Measurements from ENCODE around the gene GMNC.

Gene GMNC

GRCh38 chr3:190903156-190903555 is 40.7 kb upstream of the GMNC start:
- H3K9me2 ChIP-seq (ENCODE audit: low read depth, low read length) = no peaks in the 10 kb centered on the region
- no peak overlapping the region for H3K27ac ChIP-seq (ENCODE audit: low read depth, low read length, poor library complexity, severe bottlenecking)

GRCh38 chr3:190902292-190902691 is 39.8 kb upstream of the GMNC start:
- Histone ChIP-seq H3K4me1 (ENCODE audit: insufficient read depth, low read length, severe bottlenecking) (no peaks in the 10 kb centered on the region), H3K9me2 (ENCODE audit: low read depth, low read length) (no peaks in the 10 kb centered on the region), H3F3A (ENCODE audit: insufficient read depth, low read length) (no peaks in the 10 kb centered on the region), H3K4me2 (ENCODE audit: low read length) (no peak overlapping the region), H4K20me1 (ENCODE audit: insufficient read depth, low read length) (no peaks in the 10 kb centered on the region), H2AFZ (ENCODE audit: low read length) (no peak overlapping the region), H3K9ac (ENCODE audit: low read length) (no peak overlapping the region), H3K79me2 (ENCODE audit: insufficient read depth, low read length) (no peaks in the 10 kb centered on the region), H3K9me3 (ENCODE audit: low read length) (no peaks in the 10 kb centered on the region), H3K4me3 (ENCODE audit: low read depth, low read length, poor library complexity, severe bottlenecking) (no peak overlapping the region), H3K27me3 (ENCODE audit: insufficient read depth, low read length) (no peaks in the 10 kb centered on the region), H3K27ac (ENCODE audit: low read depth, low read length, poor library complexity, severe bottlenecking) (no peak overlapping the region), H3K36me3 (ENCODE audit: insufficient read depth, low read length) (no peaks in the 10 kb centered on the region)
- TF ChIP-seq EZH2 (IDR thresholded peaks at IDR 0.05; ENCODE audit: borderline replicate concordance, low read length) (no peak), CTCF (IDR thresholded peaks at IDR 0.05; ENCODE audit: low read length) (no peak)

More at GRCh38 chr3:190903156-190903555, 40.7 kb upstream of the GMNC start:
- Histone ChIP-seq H3K9me3 (ENCODE audit: low read length) (no peaks in the 10 kb centered on the region), H3K4me1 (ENCODE audit: insufficient read depth, low read length, severe bottlenecking) (no peaks in the 10 kb centered on the region), H3K79me2 (ENCODE audit: insufficient read depth, low read length) (no peaks in the 10 kb centered on the region), H3K4me3 (ENCODE audit: low read depth, low read length, poor library complexity, severe bottlenecking) (no peak overlapping the region), H3K36me3 (ENCODE audit: insufficient read depth, low read length) (no peaks in the 10 kb centered on the region), H2AFZ (ENCODE audit: low read length) (no peak overlapping the region), H3K4me2 (ENCODE audit: low read length) (no peak overlapping the region), H4K20me1 (ENCODE audit: insufficient read depth, low read length) (no peaks in the 10 kb centered on the region), H3K9ac (ENCODE audit: low read length) (no peak overlapping the region), H3K27me3 (ENCODE audit: insufficient read depth, low read length) (no peaks in the 10 kb centered on the region), H3F3A (ENCODE audit: insufficient read depth, low read length) (no peaks in the 10 kb centered on the region)
- TF ChIP-seq CTCF (IDR thresholded peaks at IDR 0.05; ENCODE audit: low read length) = no peak
- TF ChIP-seq EZH2 (IDR thresholded peaks at IDR 0.05; ENCODE audit: borderline replicate concordance, low read length) = no peak

GRCh38 chr3:190892395-190892902 is 30.0 kb upstream of the GMNC start:
- Histone ChIP-seq H3K9me3 (ENCODE audit: low read length) (no peaks in the 10 kb centered on the region), H2AFZ (ENCODE audit: low read length) (no peak overlapping the region), H3K4me2 (ENCODE audit: low read length) (no peak overlapping the region), H3K27ac (ENCODE audit: low read depth, low read length, poor library complexity, severe bottlenecking) (no peak overlapping the region), H3K9me2 (ENCODE audit: low read depth, low read length) (no peaks in the 10 kb centered on the region), H4K20me1 (ENCODE audit: insufficient read depth, low read length) (no peaks in the 10 kb centered on the region), H3K79me2 (ENCODE audit: insufficient read depth, low read length) (no peaks in the 10 kb centered on the region), H3F3A (ENCODE audit: insufficient read depth, low read length) (no peaks in the 10 kb centered on the region), H3K27me3 (ENCODE audit: insufficient read depth, low read length) (no peaks in the 10 kb centered on the region), H3K9ac (ENCODE audit: low read length) (no peak overlapping the region), H3K4me3 (ENCODE audit: low read depth, low read length, poor library complexity, severe bottlenecking) (no peak overlapping the region), H3K36me3 (ENCODE audit: insufficient read depth, low read length) (no peaks in the 10 kb centered on the region), H3K4me1 (ENCODE audit: insufficient read depth, low read length, severe bottlenecking) (no peaks in the 10 kb centered on the region)
- TF ChIP-seq CTCF (IDR thresholded peaks at IDR 0.05; ENCODE audit: low read length) = no peak
- TF ChIP-seq EZH2 (IDR thresholded peaks at IDR 0.05; ENCODE audit: borderline replicate concordance, low read length) = no peak

All from OCI-LY1 (cell line).